HG03378 (cell line): Measurements from ENCODE around the gene NRG4.
"Not testable (repeated sequence)": the region's sequence is repeated elsewhere in the genome, so short reads cannot be mapped to it uniquely, and the experiment has no call there.

ENCODE experiments used
- ATAC-seq: cut with Tn5 transposase; IDR thresholded peaks from one replicate; pipeline ENCODE4 v1.9.1; 2021; ENCODE audit warnings: mild to moderate bottlenecking, moderate library complexity; ENCODE audit not compliant: unreplicated experiment

The NRG4 gene

DNA sequence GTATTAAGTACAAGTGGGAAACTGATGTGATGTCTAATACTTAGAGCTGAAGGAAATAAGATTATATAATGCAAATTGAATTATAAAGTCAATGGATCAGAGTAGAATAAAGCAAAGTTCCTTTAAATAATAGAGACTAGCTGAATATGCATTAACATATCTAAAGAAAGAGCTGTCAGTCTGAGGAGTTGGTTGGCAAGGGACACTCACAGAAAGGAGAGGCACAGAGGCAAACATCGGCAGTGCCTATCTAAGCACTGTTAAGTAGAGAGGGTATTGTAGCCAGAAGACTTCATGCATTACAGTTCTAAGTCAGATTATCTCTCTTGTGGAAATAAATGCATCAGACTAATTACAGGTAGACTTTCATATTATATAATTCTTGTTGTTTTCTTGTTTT, 16.6 kb downstream of the NRG4 start:
- no peak for ATAC-seq

GRCh38 chr15:75994220-75994619, 18.0 kb downstream of the NRG4 start:
- ATAC-seq: no peak

GRCh38 chr15:75992897-75993296, 19.3 kb downstream of the NRG4 start:
- no peak for ATAC-seq

- ATAC-seq: no peak
Observed at GRCh38 chr15:75989875-75990274, 22.3 kb downstream of the NRG4 start.

GRCh38 chr15:75989045-75989444, 23.2 kb downstream of the NRG4 start:
- ATAC-seq: no peak

DNA sequence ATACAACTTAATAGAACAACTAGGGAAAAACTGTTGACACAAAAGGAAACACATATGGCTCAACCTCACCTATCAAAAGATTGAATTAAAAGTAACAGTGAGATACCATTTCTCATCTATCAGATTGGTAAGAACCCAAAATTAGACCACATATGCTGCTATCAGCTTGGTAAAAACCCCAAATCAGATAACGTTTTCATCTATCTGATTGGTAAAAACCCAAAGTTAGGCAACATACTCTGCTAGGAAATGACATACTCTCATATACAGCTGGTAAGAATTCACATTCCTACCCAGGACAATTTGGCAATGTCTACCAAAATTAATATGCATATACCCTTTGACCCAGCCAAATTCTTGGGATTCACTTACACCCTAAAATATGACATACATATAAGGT, 26.3 kb downstream of the NRG4 start:
- no peak for ATAC-seq

- ATAC-seq: not testable (repeated sequence)
Observed at GRCh38 chr15:75984706-75985105, 27.5 kb downstream of the NRG4 start.

- ATAC-seq: no peak
Observed at GRCh38 chr15:75982468-75982867, 29.8 kb downstream of the NRG4 start.

GRCh38 chr15:75981149-75981815, 30.9 kb downstream of the NRG4 start:
- no peak for ATAC-seq

- not testable (repeated sequence) for ATAC-seq
Observed at GRCh38 chr15:75976766-75977165, 35.5 kb downstream of the NRG4 start.

- no peak for ATAC-seq
Observed at GRCh38 chr15:75966073-75966472, 46.2 kb downstream of the NRG4 start.

DNA sequence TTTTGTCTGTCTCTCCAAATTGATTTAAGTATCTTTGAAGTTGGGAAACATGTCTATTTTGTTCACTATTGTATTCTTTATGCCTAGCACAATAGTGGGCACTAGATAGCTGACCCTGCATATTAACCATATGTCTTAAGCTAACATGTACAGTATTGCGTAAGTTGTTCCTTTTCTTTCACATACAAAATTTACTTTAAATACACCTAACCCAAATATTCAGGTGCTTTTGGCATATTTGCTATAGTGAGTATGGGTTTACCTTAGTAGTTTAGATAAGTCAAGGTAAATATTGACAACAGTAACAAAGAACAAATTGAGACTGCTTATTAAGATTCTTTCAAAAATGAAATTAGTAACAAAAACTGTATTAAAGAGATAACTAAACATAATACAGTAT, 50.9 kb downstream of the NRG4 start:
- ATAC-seq: no peak

DNA sequence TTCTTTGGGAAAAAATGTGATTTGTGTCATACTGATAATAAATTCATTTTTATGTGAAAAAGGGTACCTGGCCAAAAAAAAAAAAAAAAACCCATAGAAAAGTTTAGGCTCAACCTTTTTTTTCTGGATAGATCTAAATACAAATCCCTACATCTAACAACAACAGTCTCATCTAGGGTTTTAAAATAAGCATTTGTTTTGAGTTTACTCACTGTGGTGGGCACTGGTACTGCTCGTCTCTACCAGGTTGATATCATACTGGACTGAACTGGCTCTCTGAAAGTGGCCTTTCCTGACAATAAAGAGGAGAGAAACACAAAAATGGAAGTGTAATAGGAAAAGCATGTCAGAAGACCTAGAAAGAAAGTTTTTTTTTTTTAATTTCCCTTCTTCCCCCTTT, 56.5 kb downstream of the NRG4 start:
- no peak for ATAC-seq

DNA sequence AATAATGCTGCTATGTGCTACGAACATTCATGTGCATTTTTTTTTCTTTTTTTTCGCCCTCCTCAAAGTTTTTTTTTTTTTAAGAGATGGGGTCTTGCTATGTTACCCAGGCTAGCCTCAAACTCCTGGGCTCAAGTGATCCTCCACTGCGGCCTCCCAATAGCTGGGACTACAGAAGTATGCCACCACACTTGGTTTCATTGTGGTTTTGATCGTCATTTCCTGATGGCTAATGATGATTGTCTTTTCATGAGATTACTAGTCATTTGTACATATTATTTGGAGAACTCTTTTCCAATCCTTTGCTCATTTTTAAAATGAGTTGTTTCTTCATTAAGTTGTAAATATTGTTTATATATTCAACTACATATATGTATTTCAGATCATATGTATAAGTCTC, 59.7 kb downstream of the NRG4 start:
- no peak for ATAC-seq

DNA sequence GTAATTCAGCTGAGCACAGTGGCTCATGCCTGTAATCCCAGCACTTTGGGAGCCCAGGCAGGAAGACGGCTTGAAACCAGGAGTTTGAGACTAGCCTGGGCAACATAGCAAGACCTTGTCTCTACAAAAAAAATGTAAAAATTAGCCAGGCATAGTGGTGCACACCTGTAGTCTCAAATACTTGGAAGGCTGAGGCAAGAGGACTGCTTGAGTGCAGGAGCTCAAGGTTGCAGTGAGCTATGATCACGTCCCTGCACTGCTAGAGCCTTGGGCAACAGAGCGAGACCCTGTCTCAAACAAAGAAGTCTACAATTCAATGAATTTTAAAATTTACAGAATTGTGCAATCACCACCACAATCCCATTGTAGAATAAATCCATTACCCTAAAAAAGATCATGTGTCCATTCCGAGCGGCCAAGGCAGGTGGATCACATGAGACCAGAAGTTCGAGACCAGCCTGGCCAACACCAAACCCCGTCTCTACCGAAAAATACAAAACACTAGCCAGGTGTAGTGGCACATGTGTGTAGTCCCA, 63.4 kb downstream of the NRG4 start:
- ATAC-seq: no peak

DNA sequence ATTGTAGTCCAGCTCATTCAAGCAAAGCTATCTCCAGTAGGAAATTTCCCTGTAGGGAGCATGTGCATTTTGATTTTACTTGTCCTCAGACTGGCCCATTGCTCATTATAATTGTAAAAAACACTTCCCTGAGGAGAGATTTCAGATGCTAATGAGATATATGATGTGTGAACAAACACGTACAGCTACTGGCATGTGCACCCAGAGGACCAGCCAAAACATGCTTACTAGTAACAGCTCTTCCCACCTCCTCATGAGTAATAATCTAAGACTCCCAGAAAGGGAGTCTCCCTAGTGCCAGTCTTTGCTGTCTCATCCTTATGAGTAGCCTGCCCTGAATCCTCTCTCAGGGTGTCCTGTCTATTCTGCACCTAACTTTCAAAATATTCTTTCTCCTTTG, 65.1 kb downstream of the NRG4 start:
- no peak for ATAC-seq

DNA sequence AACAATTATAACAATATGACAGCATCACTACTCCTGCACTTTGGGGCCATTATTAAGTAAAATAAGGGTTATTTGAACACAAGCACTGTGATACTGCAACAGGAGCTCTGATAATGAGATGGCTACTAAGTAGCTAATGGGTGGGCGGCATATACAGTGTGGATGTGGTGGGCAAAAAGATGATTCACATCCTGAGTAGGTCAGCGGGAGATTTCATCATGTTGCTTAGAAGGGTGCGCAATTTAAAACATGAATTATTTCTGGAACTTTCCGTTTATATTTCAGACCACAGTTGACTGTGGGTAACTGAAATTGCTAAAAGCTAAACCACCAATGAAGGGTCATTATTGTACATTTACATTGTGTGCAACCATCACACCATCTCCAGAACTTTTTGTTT, 66.3 kb downstream of the NRG4 start:
- ATAC-seq: no peak

- ATAC-seq: no peak
Observed at GRCh38 chr15:75943713-75944215, 68.5 kb downstream of the NRG4 start.

DNA sequence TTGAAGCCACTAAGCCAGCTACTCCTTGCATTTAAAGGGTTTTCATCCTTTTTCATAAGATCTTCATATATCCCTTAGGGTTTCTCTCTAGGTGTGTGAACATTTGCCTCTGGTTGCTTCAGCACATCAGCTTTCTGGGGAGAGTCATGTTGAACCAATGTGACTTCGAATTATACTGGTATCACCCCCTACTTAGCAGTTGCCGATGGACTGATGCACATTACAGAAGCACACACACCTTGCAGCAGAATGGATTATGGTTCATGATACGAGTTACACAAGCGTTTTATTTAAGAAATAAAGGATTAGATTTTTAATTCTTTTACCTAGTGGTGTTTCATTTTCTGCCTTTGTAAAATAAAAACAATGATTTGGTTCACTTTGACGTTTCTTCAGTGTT, 69.0 kb downstream of the NRG4 start:
- no peak for ATAC-seq

DNA sequence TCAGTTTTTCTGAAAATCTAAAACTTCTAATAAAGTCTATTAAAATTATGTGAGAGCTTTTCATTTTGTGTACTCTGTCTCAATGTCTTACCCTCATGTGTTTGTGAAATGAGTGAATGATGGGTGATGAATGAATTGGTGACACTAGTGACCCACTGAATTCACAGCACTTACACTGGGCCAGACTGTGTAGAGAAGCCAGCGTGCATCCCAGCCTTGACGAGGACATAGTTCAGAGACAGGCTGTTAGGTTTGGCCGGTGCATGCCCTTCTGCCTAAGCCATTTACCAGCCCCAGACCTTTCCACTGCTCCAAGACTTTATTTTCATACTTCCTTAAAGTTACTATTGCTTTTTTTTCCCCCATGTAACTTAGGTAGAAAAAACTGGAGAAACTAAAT, 69.8 kb downstream of the NRG4 start:
- ATAC-seq: no peak

GRCh38 chr15:75930866-75931265, 81.4 kb downstream of the NRG4 start:
- ATAC-seq: no peak

GRCh38 chr15:75929799-75930565, 82.2 kb downstream of the NRG4 start:
- no peak for ATAC-seq
